ENCODE data around the gene FANK1.
"Not testable (repeated sequence)": the region's sequence is repeated elsewhere in the genome, so short reads cannot be mapped to it uniquely, and the experiment has no call there.

GRCh38 chr10:125894176-125894575 lies 2.2 kb upstream of the FANK1 start:
- not testable (repeated sequence) for TF ChIP-seq CTCF (IDR thresholded peaks at IDR 0.05); EZH2phosphoT487 (IDR thresholded peaks at IDR 0.05; ENCODE audit: borderline replicate concordance, low read depth); RXRA (IDR thresholded peaks at IDR 0.05; ENCODE audit: borderline replicate concordance, low read depth)

All from SK-N-SH (cell line).